Kidney epithelial cell (primary cell): Measurements from ENCODE around the gene CARD11. TPM values are rescaled to one million over a fixed set of nuclear protein-coding genes. Genes with fewer than 3 reads are reported as not detected.

Experiments used
- DNase-seq: peaks from one replicate; pipeline ENCODE4 v3.0.0-alpha.2; 2010; ENCODE audit warnings: low read depth
- H3K27me3 ChIP-seq: 2 replicates; pipeline ENCODE4 v1.6.0; 2011; ENCODE audit warnings: low read length; ENCODE audit not compliant: control insufficient read depth, insufficient read depth
- H3K36me3 ChIP-seq: 2 replicates; pipeline ENCODE4 v1.5.1; 2011; ENCODE audit warnings: low read length; ENCODE audit not compliant: control insufficient read depth, insufficient read depth
- H3K4me3 ChIP-seq: 2 replicates; pipeline ENCODE4 v1.5.1; 2011; ENCODE audit warnings: low read depth, mild to moderate bottlenecking, control low read depth, low read length
- CTCF ChIP-seq: IDR thresholded peaks from 2 replicates; pipeline ENCODE4 v1.5.1; 2011; ENCODE audit warnings: mild to moderate bottlenecking, moderate library complexity, low read length, control low read depth, inconsistent platforms; ENCODE audit not compliant: insufficient read depth, poor library complexity, severe bottlenecking
- total RNA-seq: library from RNA; depleted of rRNA; stranded (reverse); fragments of >200 nt; gene quantifications from 2 replicates; pipeline ENCODE4 v1.2.3, GENCODE V29; 2015

CARD11 gene
- total RNA-seq, 1 donor from 2014 or later = 31.0 TPM

GRCh38 chr7:2940466-2940865 is 103.2 kb downstream of the CARD11 start:
- no peaks in the 10 kb centered on the region for H3K27me3 ChIP-seq

GRCh38 chr7:2939193-2939885 is 104.3 kb downstream of the CARD11 start:
- no peak for DNase-seq

More at GRCh38 chr7:2940466-2940865, 103.2 kb downstream of the CARD11 start:
- no peak overlapping the region for H3K4me3 ChIP-seq
- no peak for DNase-seq
- no peak for TF ChIP-seq CTCF
- H3K36me3 ChIP-seq = no peaks in the 10 kb centered on the region

DNA sequence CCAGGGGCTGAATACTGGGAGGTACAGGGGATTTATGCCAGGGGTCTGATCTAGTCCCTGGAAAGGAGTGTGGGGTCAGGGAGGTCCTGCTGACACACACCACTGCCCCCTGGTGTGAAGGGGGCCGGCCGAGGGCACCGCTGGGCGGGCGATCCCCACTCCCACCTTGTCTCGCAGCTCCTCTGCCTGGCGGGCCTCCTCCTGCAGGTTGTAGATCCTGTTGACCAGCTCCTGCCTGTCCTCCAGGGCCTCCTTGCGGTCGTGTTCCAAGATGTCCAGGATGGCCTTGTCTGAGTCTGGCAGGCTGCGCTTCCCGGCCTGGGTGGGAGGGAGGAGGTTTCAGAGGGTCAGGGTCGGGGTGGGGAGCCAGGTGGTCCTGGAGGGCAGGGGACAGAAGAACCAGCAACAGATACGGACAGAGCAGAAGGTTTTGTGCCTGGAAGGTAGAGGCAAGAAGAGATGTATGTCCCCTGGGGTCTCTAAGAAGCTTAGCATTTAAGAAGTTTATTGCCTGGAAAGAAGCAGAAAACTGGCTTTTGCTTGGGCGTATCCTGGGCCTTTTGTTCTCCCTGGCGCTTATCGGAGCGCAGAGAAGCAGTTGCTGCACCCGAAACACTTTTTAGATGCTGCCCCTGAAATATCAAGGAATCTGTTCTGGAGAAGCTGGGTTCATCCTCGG is 105.0 kb downstream of the CARD11 start:
- no peak for DNase-seq
- no peaks in the 10 kb centered on the region for H3K36me3 ChIP-seq
- H3K27me3 ChIP-seq = no peaks in the 10 kb centered on the region
- TF ChIP-seq CTCF = no peak
- H3K4me3 ChIP-seq = no peak overlapping the region

More at GRCh38 chr7:2939193-2939885, 104.3 kb downstream of the CARD11 start:
- no peak for TF ChIP-seq CTCF
- no peaks in the 10 kb centered on the region for H3K36me3 ChIP-seq
- H3K4me3 ChIP-seq = no peak overlapping the region
- no peaks in the 10 kb centered on the region for H3K27me3 ChIP-seq

- DNase-seq = no peak
- no peaks in the 10 kb centered on the region for H3K27me3 ChIP-seq
- H3K4me3 ChIP-seq = no peak overlapping the region
- H3K36me3 ChIP-seq = no peaks in the 10 kb centered on the region
- TF ChIP-seq CTCF = no peak
These were observed 105.8 kb downstream of the CARD11 start for GRCh38 chr7:2937701-2938513.

- no peak for TF ChIP-seq CTCF
- no peaks in the 10 kb centered on the region for H3K36me3 ChIP-seq
These were observed 106.6 kb downstream of the CARD11 start for GRCh38 chr7:2936891-2937580.

More at GRCh38 chr7:2936891-2937580, 106.6 kb downstream of the CARD11 start:
- Histone ChIP-seq H3K4me3 (no peak overlapping the region), H3K27me3 (no peaks in the 10 kb centered on the region)
- no peak for DNase-seq
